Activated T-helper 1 cell treated with anti-CD3 and anti-CD28 coated beads, Interleukin-2, amount 50 U/mL, for 16 hours (primary cell): ENCODE measurements around the gene BANP.
"Not testable (repeated sequence)": the region's sequence is repeated elsewhere in the genome, so short reads cannot be mapped to it uniquely, and the experiment has no call there.

ENCODE experiments used
- DNase-seq, 2 donors: peaks; one replicate each; pipeline ENCODE4 v3.0.0-alpha.2; 2020; ENCODE audit warnings: low read depth in 1 of 2, low spot score in 1 of 2

Gene BANP

DNA sequence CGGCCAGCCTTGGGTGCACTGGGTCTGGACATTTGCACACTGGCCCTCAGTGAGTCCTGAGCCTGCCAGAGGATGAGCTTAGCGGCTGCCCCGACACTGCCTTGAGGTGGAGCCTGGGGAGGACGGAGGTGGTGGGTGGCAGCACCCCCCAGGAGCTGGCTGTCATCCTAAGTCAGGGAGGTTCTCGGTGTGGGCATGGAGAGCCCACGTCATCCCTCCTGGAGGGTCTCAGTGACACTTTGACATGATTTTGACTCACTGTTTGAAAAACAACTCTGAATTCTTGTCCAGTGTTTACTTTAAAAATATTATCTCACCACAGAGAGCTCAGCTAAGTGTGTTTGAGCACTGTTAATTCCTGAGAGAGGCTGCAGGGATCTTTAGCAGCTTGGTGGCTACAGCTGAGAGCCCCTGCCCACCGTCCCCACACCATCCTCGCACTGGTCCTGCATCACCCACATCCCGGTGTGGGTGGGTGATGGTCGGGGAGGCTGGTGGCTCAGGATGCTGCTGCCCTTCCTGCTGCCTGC, 63.1 kb downstream of the BANP start:
- DNase-seq = no peak

DNA sequence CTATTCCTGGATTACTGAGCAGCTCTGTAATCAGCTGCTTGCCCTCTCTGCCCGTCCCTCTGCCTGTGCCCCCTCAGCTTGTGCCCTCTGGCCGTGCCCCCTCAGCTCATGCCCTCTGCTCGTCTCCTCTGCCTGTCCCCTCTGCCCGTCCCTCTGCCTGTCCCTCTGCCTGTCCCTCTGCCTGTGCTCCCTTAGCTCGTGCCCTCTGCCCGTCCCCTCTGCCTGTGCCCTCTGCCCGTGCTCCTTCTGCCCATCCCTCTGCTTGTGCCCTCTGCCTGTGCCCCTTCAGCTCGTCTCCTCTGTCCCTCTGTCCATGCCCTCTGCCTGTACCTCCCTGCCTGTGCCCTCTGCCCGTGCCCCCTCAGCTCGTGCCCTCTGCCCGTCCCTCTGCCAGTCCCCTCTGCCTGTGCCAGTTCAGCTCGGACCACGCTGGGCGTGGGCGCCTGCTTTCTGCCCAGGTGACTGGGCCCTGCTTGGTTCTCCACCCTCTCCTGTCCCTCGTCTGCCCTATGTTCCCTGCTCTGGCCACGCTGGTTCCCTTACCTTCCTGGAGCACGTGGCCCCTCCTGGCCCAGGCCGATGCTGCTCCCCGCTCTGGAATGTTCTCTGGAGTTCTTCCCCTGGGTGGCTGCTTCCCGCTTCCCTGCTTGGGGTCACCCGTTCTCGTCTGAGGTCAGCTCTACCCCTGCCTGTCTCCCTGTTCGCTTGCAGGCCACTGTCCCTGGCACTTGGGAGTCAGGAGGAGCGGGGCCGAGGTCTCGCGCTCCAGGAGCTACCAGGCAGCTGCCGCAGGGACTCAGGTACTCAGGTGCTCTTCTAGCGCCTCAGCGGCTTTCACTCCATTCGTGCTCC, 63.9 kb downstream of the BANP start:
- no peak for DNase-seq

DNA sequence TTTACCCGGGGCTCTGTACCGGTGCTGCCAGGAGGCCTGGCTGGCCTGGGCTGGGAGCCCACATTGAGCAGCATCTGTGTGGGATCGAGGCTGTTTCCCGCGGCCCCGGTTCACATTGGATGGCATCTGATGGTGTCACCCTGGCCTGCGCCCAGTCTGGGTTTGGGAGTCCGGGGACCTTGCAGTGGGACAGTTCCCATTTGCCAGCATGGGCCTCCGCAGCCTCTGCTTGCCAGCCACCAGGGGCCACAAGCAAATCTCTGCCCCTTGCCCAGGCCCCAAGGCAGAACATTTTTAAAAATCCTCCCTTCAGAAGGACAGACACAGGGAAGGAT, 64.5 kb downstream of the BANP start:
- no peak for DNase-seq

DNA sequence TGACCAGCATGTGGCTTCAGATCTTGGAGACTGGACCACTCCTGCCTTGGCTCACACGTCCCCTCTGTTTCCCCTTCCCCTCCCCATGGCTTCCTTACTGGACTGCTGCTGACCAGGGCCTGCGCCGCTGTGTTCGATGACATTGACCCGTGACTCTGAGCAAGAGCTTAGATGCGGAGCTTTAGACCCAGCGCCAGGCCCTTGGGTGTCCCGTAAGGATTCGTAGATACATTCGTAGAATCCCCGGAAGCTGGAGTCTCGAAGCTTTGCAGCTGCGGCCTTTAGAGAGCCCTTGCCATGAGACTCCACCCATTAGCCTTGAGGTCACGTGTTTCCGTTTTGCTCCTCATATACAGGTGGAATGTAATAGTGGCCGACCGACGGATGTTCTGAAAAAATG, 65.2 kb downstream of the BANP start:
- DNase-seq = not testable (repeated sequence)

DNA sequence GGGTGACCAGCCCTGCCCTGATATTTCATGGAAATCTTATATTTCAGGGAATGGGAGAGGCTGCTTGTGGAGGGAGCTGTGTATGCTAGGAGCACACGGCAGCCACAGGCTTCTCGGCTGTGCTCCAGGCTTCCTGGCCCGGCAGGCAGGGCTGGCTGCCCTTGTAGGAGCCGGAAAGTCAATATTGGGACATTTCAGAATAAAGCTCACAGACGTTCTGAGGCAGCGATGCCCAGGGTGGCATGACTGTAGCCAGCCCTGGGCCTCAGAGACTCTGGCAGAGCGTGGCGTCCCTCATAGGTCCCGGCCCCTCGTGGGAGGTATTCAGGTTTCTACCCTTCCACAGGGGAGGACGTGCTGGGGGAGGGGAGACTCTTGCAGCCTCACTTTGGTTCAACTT, 65.7 kb downstream of the BANP start:
- no peak for DNase-seq

DNA sequence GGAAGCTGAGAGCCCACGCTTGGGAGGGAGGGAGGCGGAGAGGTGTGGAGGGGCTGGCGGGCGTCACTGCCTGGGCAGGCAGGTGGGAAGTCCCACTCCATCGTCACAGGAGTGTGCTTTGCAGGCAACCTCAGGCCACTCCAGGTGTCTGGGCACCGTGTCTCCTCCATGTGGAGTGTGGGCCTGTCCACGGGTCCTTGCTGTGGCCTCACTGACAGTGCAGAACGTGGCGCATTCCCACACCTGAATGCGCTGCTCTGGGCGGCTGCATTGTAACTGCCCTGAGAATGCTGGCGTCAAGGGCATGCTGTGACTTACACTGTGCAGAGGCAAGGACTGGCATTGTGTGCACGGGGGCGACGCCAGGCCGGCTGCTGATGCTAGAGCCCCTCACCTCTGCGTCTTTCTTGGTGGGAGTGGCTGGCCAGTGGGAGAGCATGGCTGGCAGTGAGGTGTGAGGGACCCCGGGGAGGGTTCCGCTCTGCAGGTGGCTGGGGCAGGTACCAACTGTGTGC, 66.4 kb downstream of the BANP start:
- DNase-seq = no peak

DNA sequence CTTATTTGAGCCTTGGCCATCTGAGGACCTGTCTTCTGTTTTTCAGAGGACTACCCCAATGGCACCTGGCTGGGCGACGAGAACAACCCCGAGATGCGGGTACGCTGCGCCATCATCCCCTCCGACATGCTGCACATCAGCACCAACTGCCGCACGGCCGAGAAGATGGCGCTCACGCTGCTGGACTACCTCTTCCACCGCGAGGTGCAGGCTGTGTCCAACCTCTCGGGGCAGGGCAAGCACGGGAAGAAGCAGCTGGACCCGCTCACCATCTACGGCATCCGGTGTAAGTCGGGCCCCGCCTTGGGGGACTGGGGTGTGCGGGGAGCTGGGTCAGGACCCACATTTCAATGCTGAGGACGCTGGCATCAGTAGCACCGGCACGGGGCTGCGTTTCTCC, 67.1 kb downstream of the BANP start:
- DNase-seq = not testable (repeated sequence)

DNA sequence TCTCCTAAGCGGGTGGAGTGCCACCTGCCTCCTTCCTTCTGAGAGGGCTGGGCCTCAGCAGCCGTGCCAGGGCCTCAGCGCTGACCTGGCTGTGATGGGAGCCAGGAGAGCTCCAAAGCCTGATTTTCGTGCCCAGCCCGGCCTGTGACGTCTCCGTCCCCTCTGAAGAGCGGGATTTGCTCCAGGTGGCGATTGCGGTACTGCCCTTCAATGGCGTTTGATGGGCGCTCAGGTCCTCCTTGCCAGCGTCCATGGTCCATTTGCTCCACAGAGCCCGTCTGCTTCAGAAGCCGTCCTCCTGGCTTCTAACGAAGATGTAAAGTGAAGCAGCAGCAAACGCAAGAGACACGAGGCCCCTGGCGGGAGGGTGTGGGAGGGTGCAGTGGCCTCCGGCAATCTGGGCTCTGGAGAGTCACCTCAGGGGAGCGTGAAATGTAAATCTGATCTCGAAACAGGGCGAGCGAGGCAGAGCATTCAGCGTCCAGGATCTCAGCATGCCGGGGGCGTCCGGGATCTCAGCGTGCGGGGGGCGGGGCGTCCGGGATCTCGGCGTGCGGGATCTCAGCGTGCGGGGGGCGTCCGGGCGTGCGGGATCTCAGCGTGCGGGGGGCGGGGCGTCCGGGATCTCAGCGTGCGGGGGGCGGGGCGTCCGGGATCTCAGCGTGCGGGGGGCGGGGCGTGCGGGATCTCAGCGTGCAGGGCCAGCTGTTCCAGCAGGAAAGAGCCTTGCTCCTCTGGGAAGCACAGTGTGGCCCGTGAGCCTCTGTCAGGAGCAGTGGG, 68.0 kb downstream of the BANP start:
- DNase-seq = not testable (repeated sequence)

DNA sequence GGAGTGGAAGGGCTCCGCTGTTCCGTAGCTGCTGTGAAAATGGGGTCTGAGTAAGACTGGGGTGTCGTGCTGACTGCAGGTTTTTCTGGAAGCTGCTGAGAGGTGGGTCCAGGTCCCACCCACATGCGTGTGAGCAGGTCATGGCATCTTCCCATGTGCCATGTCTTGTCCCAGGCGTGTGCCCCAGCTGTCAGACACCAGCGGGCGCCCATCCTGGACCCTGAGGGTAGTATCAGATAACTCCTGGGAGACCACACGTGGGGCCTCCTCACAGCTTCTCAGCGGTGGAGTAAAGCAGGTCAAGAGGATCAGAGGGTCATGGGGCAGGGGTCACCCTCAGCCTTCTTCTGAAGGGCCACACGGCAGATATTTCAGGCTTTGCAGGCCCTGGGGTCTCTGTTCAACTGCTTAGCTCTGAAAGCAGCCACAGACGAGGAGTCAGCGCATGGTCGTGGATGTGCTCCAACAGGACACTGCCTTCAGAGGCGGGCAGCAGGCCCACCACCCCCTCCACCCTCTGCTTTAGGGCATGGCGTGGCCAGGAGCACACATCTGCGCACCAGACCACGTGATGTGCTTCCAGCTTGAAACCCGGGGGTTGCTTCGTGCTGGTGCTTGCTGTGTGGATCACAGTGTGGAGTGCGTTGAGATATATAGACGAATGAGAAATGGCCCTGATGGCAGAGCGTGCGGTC, 68.7 kb downstream of the BANP start:
- no peak for DNase-seq

DNA sequence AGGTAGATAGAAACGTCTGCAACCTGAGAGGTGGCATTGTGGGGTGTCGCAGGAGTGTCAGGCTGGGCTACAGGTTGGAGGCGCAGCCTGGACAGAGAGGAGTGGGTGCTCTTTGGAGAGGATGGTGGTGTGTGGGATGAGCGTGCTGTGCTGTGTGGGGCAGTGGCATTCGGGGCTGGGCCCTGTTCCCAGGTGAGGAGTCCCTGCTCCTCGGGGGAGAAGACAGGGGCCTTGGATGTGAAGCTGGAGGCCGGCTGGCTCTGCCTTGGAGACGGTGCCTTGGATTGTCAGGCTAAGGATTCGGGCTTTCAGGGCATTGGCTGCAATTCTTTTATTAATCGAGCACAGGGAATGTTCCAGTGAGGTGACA, 69.3 kb downstream of the BANP start:
- no peak for DNase-seq

DNA sequence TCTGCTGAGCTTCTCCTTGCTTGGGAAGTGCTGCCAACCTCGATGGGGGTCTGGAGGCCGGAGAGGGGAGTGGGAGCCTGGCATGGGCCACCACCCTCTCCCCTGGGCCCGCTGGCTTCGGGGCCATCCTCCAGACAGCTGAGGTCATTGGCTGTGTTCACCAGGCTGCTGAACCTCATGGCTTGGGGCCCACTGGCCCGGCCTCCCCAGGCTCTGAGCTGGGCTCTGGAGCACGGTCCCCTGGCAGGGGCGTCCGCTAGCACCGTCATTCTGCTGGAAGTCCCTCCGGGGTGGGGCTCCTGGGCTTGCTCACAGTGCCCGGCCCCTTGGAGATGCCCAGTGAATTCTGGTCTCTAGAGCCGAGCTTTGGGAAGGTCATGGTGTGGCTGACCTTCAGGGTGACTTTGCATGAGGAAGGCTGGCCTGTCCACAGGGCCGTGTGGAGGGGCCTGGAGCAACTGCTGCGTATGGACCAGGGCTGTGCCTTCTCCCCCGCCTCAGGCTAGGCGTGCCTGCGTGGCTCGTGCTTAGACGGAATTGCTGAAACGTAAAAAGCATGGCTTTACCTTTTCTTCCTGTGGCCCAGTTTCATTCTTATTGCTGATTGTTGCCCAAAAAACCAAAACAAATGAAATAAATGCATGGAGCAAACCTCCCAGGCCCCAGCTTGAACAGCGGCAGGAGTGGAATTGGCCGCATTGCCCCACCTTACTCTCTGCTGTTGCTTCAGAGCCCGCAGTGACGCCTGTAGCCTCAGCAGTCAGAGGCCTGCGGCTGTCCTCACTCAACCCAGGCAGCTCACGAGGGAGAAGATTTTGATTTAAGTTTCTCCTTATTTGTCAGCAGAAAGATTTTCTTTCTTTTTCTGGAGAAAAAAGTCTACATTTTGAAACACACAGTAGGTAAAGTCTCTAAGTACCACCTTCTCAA, 70.1 kb downstream of the BANP start:
- DNase-seq = not testable (repeated sequence)

DNA sequence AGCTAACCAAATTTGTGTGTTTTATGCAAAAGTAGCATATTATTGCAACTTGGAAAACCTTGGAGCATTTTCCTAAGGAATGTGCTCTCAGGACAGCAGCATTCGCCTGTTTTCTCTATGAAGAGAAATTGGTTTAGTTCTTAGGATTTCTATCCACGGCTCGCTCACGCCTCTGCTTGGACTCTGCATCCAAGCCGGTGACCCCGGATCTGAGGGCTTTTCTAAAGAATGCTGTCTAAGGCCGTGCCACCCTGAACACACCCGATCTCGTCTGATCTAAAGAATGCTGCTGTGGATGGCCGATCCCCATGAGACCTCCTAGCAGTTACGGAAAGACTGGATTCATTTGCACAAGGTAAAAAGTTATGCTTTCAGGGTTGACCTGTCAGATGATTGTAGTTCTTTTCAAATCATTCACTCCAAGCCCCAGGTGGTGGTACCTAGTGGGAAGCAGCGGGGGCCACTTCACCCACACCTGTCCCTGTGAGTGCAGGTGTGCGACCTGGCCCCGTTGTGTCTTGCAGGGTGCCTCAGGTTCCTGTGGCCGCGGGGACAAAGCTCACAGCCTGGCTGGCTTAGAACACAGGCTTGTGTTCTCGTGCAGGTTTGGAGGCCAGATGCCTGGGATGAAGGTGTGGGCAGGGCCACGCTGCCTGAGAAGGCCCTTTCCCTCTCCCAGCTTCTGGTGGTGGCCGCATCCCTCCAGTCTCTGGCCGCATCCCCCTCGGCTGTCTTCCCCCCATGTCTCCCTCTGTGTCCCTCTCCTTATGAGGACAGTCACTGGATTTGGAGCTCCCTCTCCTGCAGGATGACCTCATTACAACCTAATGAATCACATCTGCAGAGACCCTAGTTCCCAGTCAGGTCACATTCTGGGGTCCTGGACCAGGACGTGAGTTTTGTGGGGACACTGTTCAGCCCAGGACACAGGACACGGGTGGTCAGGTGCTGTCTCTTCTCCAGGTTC, 71.1 kb downstream of the BANP start:
- DNase-seq = no peak

DNA sequence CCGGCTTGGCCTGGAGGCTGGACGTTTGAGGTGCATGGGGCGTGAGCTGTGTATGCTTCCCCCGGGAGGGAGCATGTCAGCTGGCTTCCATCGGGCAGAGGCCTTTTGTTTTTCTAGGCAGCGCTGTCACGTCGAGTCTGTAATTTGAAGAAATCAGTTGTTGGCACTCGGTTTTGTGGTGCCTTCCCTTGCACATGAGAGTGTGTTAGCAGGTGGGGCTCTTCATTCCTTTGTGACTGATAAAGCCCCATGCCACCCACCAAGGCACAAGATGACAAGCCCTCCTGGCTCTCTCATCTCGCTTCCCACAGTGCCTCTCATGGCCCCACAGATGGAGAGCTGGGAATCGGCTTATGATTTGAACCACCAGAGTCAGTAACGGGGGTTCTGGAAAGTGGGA, 72.1 kb downstream of the BANP start:
- DNase-seq = no peak

DNA sequence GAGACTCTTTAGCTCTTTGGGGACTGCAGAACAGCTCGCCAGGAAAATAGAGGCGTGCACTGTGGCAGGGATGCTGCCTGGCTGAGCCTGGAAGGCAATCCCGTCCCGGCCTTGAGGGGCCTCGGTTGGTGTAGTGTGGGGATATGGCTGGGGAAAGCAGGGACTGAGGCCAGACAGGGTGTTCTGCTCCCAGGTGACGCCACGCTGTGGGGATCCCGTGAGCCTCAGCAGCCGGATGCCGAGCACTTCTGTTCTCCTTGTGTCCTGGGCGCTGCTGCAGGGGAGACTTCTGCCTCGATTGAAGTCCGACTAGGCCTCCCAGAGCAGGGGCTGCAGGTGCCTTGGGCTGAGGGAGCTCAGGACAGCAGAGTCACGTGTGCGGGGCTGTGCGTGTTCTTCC, 72.6 kb downstream of the BANP start:
- DNase-seq = no peak

DNA sequence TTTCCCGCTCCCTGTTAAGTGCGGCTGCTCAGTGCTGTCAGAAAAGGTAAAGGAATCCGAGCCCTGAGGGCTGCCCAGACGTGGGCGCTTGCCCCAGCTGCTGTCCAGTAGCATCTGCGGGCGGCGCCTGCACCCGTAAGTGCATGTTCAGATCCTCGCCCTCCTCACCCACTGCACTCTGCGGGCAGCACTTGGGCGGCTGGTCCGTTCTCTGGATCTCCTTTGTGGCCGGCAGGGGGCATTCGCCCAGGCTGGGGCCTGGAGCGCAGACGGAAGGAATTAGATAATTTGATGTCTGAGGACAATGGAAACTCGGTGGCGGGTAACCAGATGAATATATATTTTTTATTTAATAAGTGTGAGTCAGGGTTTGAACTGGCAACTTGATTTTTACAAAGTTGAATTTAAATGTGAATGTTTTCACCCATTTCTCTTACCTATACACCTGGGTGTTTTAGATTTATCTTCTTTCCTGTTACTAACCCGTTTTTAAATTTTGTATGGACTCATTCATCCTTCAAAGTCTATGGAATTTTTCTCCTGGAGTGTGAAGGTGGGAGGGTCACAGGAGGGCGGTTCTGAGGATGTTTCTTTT, 73.4 kb downstream of the BANP start:
- DNase-seq = not testable (repeated sequence)

DNA sequence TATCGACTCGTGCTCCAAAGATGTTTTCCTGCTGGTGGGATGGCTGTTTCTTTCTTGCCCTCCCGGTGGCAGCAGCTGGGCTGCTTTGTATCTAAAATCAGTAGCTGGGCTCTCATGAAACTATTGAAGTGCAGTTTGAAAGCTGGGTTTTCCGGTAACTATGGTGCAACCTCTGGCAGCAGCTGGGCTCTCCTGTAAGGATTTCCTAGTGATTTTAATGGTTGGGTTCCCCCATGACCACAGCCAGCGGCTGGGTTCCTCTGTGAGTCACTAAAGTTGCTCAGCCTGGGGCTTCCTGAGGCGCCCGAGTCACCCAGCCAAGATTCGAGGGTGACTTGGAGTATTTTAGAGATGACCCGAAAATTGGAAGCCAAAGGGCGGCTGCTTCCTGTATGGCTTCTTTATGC, 73.9 kb downstream of the BANP start:
- DNase-seq = not testable (repeated sequence)

DNA sequence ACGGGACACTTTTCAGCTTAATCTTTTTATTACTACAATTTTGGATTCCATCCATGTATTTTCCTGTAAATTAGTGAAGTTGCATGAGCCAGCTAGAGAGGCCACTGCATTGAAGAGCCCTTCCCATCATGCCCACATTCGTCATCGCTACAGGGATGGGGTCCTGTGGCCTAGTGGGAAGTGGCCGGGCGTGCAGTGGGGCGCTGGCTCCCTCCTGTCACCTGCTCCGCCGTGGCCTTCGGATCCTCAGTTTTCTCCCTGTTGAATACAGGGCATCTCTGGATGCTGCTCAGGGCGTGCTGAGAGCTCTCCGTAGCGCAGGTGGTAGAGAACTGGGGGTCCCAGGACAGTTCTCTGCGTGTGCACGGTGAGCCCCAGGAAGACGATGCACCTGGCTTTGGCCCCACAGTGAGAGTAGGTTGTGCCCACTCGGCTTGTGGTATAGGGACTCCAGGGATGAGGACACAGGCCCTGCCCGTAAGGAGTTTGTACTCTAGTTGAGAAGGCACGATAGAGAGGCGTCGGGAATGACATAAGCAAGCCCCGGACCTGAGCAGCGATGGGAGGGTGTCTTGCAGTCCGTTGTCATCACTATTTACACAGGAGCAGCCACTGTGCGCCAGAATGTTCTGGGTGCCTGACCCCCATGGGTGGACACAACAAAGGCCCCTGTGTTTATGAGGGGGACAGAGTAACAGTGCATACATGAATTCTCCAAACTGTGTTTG, 74.8 kb downstream of the BANP start:
- not testable (repeated sequence) for DNase-seq
